Measurements from ENCODE around the gene BIRC5. TPM values are rescaled to one million over a fixed set of nuclear protein-coding genes. Genes with fewer than 3 reads are reported as not detected.
A peak's percentile ranks its signal among the peaks of the same experiment; 100 is the strongest.

Gene BIRC5
- total RNA-seq, 1 experiment from 2014 or later: 119 TPM

- in situ Hi-C loops (cut with HindIII; ENCODE audit: low pct_unique_long_range_greater_than_20kb, low sequenced_read_pairs) (no loop called here), intact Hi-C loops (cut with micrococcal nuclease; ENCODE audit: unreplicated experiment) (no loop called here)
- no peaks in the 10 kb centered on the region for H3K4me1 ChIP-seq (ENCODE audit: control insufficient read depth, insufficient read depth, low read length)
- no peaks in the 10 kb centered on the region for H3K9me3 ChIP-seq (ENCODE audit: control insufficient read depth, insufficient read depth, low read depth, low read length)
- no peak overlapping the region for H3K4me3 ChIP-seq (ENCODE audit: low read depth in 2 of 2, low read length in 2 of 2)
- POLR2A ChIA-PET: interaction anchor here (0.6 kb wide), 2 partner anchors 20 to 771 kb away, joined by 3 to 4 read pairs; no protein-coding TSS in a partner anchor
- TF ChIP-seq CTCF (IDR thresholded peaks at IDR 0.05) (no peak), REST (IDR thresholded peaks at IDR 0.05; ENCODE audit: insufficient read depth in 1 of 2, low read depth in 2 of 2, low read length in 1 of 2) (no peak), POLR2AphosphoS5 (IDR thresholded peaks at IDR 0.05; ENCODE audit: low read depth, low read length) (no peak; the same call in 1 of the 2 replicates), SIN3A (IDR thresholded peaks at IDR 0.05; ENCODE audit: borderline replicate concordance, insufficient read depth, low read depth, low read length) (no peak), TCF7L2 (IDR thresholded peaks at IDR 0.05; ENCODE audit: low read depth, low read length) (no peak)
- no peak overlapping the region for H3K27ac ChIP-seq (ENCODE audit: low read length)
- H3K36me3 ChIP-seq (ENCODE audit: control insufficient read depth, insufficient read depth, low read length): peaks cover 7% of the 10 kb centered on the region; the same call in 1 of the 2 replicates
- DNase-seq (ENCODE audit: low read depth, low spot score) (no peak), ATAC-seq (peak; percentile 52)
- no TSS peak for BruUV-seq (replicated peaks)
- CTCF ChIA-PET: no interaction called here
- no peaks in the 10 kb centered on the region for H3K27me3 ChIP-seq (ENCODE audit: control insufficient read depth, insufficient read depth, low read length)
Observed at GRCh38 chr17:78226055-78226758, 12.2 kb downstream of the BIRC5 start.

GRCh38 chr17:78226759-78227454, 12.9 kb downstream of the BIRC5 start:
- in situ Hi-C loops (cut with HindIII; ENCODE audit: low pct_unique_long_range_greater_than_20kb, low sequenced_read_pairs): no loop called here
- ChIA-PET CTCF (interaction anchor here (1.2 kb wide), 1 partner anchor 58 kb away, joined by 4 read pairs; no protein-coding TSS in a partner anchor), POLR2A (interaction anchor here (0.6 kb wide), 2 partner anchors 19 to 770 kb away, joined by 3 to 4 read pairs; no protein-coding TSS in a partner anchor)
- no peak for DNase-seq (ENCODE audit: low read depth, low spot score)
- Histone ChIP-seq H3K9me3 (ENCODE audit: control insufficient read depth, insufficient read depth, low read depth, low read length) (no peaks in the 10 kb centered on the region), H3K27me3 (ENCODE audit: control insufficient read depth, insufficient read depth, low read length) (no peaks in the 10 kb centered on the region), H3K36me3 (ENCODE audit: control insufficient read depth, insufficient read depth, low read length) (peaks cover 7% of the 10 kb centered on the region; the same call in 1 of the 2 replicates), H3K27ac (ENCODE audit: low read length) (no peak overlapping the region), H3K4me3 (ENCODE audit: low read depth in 2 of 2, low read length in 2 of 2) (no peak overlapping the region), H3K4me1 (ENCODE audit: control insufficient read depth, insufficient read depth, low read length) (no peaks in the 10 kb centered on the region)
- ATAC-seq: peak; percentile 23
- intact Hi-C loops (cut with micrococcal nuclease; ENCODE audit: unreplicated experiment): no loop called here
- TF ChIP-seq CTCF (IDR thresholded peaks at IDR 0.05): no peak
- TF ChIP-seq SIN3A (IDR thresholded peaks at IDR 0.05; ENCODE audit: borderline replicate concordance, insufficient read depth, low read depth, low read length): no peak
- no peak for TF ChIP-seq REST (IDR thresholded peaks at IDR 0.05; ENCODE audit: insufficient read depth in 1 of 2, low read depth in 2 of 2, low read length in 1 of 2)
- no peak for TF ChIP-seq POLR2AphosphoS5 (IDR thresholded peaks at IDR 0.05; ENCODE audit: low read depth, low read length)
- no peak for TF ChIP-seq TCF7L2 (IDR thresholded peaks at IDR 0.05; ENCODE audit: low read depth, low read length)
- BruUV-seq (replicated peaks): no TSS peak
